Fibroblast of villous mesenchyme (primary cell): ENCODE measurements around the gene INCA1. TPM values are rescaled to one million over a fixed set of nuclear protein-coding genes. Genes with fewer than 3 reads are reported as not detected.
A peak's percentile ranks its signal among the peaks of the same experiment; 100 is the strongest.
"Not testable (repeated sequence)": the region's sequence is repeated elsewhere in the genome, so short reads cannot be mapped to it uniquely, and the experiment has no call there.

Source experiments
- DNase-seq: peaks from one replicate; pipeline ENCODE4 v3.0.0-alpha.2; 2010; ENCODE audit warnings: low read depth
- H3K4me3 ChIP-seq: 2 replicates; pipeline ENCODE4 v1.5.1; 2011; ENCODE audit warnings: low read depth, mild to moderate bottlenecking, low read length
- CTCF ChIP-seq: IDR thresholded peaks from 2 replicates; pipeline ENCODE4 v1.5.1; 2012; ENCODE audit warnings: low read depth, mild to moderate bottlenecking, low read length; ENCODE audit not compliant: insufficient read depth
- total RNA-seq: library from RNA; depleted of rRNA; stranded (reverse); fragments of >200 nt; gene quantifications from 2 replicates; pipeline ENCODE4 v1.2.3, GENCODE V29; 2012

INCA1 gene
- total RNA-seq, 1 donor = 1.3 TPM

DNA sequence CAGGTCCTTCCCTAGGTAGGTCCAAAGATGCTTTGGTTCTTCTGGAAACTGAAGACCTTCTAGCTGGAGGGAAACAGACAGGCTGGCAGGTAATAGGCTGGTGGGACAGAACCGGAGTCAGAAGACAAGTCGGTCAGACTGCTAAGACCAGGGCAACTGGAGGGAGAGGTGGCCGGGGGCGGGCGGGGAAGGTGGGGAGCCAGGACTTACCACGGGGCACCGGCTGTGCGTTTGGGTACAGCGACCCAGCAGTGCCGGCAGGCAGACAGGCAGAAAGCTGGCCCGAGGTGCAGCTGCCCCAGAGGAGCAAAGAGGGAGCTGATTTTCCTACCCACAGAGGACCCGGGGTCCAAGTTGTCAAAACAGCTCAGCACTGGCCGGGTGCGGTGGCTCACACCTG lies 37.3 kb upstream of the INCA1 start:
- no peak for TF ChIP-seq CTCF
- no peak for DNase-seq
- H3K4me3 ChIP-seq = no peak overlapping the region

DNA sequence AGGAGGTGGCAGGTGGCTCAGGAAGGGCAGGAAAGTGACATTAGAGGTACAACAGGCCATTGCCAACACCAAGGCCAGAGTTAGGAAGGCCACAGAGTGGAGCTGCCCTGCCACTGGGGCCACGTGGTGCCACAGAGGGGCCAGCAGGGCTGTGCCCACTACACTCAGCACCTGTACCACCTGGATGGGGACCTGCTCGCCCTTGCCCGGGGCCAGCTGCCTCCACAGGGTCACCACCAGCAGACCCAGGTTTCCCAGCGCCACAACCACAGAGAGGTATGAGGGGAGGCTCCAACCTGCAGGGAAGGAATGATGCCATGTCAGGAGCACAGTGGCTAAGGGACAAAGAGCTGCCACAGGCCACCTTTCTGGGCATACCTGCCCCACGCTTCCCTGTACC lies 36.7 kb upstream of the INCA1 start:
- no peak for DNase-seq
- H3K4me3 ChIP-seq = no peak overlapping the region
- no peak for TF ChIP-seq CTCF

DNA sequence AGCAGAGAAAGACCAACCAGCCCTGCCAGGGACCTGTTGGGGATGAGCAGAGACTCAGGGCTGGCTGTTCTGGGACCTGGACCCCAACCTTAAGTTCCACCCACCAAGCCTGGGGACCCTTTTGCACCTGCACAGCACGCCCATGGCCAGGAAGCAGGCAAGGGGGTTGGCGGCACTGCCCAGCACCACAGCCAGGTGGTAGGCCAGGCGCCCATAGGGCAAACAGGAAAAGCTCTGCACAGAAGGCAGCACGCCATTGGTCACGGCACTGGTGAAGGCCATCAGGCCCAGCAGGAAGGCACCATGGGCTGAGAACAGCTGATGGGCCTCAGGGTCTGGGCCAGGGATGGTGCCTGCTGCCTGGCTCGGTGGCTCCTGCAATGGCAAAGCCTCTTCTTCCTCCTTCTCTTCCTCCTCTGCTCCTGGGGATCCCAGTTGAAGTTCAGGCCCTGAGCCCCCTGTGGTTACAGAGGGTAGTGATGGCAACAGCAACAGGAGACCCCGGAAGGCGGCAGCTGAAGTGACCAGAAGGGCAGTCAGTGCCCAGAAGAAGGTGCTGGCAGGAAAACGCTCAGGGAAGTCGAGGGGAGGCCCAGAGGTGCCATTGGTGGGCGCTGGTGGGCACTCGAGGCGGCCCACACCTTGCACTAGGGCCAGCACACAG lies 36.2 kb upstream of the INCA1 start:
- TF ChIP-seq CTCF = no peak
- no peak for DNase-seq

DNA sequence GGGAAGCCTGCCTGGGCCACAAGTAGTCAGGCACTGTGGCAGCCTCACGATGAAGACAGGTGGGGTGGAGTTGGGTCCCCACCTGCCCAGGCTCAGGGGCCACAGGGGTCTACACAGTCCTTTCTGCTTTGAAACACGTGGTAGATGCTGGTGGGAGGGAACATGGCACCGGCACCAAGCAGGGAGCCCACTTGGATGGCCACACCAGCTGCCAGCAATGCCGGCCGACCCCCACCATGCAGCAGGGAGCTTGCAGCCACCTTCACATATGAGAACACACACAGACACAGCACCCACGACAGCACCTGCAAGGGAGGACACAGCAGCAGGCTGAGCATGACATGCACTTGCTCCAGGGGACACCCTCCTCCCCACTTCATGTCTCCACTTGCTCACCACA lies 35.5 kb upstream of the INCA1 start:
- DNase-seq = no peak
- TF ChIP-seq CTCF = no peak
- H3K4me3 ChIP-seq = no peak overlapping the region

More for the DNA sequence above, 36.2 kb upstream of the INCA1 start:
- no peak overlapping the region for H3K4me3 ChIP-seq

GRCh38 chr17:5031365-5032082 lies 34.2 kb upstream of the INCA1 start:
- peak; percentile 86 for DNase-seq
- peak; percentile 80 for TF ChIP-seq CTCF
- peak overlapping the region; percentile 48 for H3K4me3 ChIP-seq

DNA sequence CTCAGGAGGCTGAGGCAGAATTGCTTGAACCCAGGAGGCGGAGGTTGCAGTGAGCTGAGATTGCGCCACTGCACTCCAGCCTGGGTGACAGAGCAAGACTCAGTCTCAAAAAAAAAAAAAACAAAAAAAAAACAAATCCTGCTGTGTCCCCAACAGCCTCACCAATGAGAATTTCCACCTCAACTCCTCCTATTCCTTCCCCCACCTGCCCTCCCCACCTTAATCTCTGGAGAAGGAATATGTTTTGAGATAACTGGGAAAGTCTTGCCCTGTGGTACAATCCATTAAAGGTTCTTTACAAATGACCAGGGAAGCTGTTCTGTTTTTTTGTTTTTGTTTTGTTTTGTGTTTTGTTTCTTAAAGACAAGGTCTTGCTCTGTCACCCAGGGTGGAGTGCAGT lies 32.8 kb upstream of the INCA1 start:
- not testable (repeated sequence) for H3K4me3 ChIP-seq, DNase-seq

DNA sequence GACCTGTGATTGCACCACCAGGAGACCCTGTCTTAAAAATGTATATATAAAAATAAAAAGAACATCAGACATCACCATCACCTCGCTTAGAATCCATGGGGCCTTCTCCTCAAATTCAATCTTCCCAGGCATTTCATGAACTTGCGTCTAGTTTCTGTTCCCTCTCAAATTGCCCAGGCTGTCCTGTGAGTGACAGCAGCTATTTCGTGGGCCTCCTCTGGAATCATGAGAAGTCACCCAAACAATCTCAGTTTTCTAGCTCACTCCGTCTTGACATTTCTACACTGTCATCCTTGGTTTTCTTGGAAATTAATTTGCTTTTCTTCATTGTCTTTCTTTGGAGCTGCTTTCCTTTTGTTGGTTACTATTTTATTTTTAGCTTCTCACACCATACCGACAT lies 30.6 kb upstream of the INCA1 start:
- DNase-seq = no peak
- H3K4me3 ChIP-seq = no peak overlapping the region
- TF ChIP-seq CTCF = no peak
